GM19238 (cell line): Measurements from ENCODE around the gene COL1A2.

Experiments used
- DNase-seq: peaks from one replicate; pipeline ENCODE4 v3.0.0; 2011; ENCODE audit warnings: low spot score; ENCODE audit not compliant: insufficient read length

Gene COL1A2

DNA sequence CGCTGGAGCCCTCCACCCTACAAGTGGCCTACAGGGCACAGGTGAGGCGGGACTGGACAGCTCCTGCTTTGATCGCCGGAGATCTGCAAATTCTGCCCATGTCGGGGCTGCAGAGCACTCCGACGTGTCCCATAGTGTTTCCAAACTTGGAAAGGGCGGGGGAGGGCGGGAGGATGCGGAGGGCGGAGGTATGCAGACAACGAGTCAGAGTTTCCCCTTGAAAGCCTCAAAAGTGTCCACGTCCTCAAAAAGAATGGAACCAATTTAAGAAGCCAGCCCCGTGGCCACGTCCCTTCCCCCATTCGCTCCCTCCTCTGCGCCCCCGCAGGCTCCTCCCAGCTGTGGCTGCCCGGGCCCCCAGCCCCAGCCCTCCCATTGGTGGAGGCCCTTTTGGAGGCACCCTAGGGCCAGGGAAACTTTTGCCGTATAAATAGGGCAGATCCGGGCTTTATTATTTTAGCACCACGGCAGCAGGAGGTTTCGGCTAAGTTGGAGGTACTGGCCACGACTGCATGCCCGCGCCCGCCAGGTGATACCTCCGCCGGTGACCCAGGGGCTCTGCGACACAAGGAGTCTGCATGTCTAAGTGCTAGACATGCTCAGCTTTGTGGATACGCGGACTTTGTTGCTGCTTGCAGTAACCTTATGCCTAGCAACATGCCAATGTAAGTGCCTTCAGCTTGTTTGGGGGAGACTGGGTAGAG, at the start of gene COL1A2:
COL1A2 (plus strand) TSS at position 459 of the 704 bp plus-strand sequence; CDS start at position 596, 137 bp downstream.
- DNase-seq: no peak

DNA sequence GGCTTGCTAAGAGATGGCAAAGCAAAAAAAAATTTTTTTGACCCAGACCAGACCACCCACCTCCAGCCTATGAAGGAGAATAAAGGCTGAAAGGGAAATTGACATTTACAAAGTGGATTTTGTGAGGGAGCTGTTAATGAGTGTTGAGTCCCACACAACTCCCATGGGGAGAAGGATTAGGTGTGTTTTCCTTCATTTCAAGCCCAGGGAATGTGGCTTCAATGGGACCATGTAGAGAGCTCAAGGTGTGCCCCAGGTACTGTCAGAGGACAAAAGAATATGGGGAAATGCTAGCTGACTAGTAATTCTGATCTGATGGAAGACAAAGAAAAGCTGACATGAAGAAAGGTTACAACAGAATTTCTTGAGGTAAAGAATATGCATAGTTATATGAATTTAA, 48.8 kb upstream of the COL1A2 start:
- DNase-seq: no peak

- no peak for DNase-seq
Observed at GRCh38 chr7:94348142-94348541, 46.6 kb upstream of the COL1A2 start.

DNA sequence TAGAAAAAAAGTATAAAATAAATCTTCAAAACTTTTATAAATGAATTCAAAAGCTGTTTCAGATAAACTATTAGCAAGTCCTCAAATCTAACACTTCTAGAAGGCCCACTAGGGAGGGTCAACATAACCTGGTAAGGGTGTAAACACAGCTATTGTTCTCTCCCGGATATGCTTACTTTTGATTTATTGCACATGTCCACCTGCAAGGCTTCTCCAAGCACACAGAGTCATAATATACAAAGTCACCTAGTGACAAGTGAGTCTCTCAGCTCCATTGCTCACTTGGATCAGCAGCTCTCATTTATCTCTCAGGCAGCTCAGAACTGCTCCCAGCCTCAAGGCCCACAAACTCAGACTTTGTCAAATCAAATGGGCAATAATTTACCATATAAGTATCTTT, 44.0 kb upstream of the COL1A2 start:
- no peak for DNase-seq

DNA sequence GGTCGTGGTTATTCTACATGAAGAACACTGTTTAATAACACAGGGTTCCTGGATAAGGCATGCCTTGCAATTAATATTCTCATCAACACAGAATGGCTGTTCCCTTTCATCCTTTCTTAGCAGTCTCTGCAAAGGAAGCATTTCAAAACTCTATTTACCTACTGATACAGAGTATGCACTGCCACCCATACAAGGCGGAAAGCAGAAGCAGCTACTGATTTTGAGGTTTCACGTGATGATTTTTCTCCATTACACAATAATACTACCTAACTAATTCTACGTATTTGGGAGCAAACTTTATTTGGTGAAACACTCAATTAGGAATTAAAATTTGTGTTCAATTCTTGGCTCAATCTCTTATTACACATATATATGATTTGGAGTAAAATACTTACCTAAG, 43.0 kb upstream of the COL1A2 start:
- no peak for DNase-seq

- DNase-seq: no peak
Observed at GRCh38 chr7:94352887-94353286, 41.8 kb upstream of the COL1A2 start.

- DNase-seq: no peak
Observed at GRCh38 chr7:94354953-94355352, 39.7 kb upstream of the COL1A2 start.

- no peak for DNase-seq
Observed at GRCh38 chr7:94355454-94355853, 39.2 kb upstream of the COL1A2 start.

DNA sequence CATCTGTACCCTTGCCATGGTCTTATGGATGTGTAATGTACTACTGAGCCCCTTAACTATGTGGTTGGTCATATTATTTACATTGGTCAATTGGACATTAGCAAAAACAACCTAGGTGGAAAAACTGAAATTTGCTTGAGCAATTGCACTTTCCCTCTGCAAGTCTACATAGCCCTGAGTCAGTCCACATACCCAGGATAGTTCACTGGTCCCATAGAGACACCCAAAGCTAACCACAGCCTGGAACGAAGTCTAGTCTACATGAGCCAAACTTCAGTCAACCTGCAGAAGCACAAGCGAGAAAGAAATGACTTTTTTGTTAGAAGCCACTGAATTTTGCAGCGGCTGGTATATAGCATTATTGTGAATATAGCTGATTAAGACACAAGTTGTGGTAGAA, 37.6 kb upstream of the COL1A2 start:
- DNase-seq: no peak

DNA sequence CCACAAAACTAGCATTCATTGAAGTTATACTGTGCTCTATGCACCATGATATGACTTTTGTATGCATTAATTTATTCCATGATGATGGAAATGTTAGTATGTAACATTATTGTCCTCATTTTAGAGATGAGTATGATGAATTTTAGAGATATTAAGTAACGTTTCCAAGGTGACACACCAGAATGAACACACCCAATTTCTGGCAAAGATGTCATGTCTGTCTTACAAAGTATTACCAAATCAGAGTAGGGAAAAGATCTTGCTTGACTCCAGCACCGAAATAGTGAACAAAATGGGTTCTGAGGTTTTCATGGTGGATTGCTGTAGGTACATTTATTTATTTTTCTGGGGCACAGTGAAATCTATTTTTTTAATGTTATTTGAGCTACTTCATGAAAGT, 33.8 kb upstream of the COL1A2 start:
- DNase-seq: no peak

GRCh38 chr7:94362276-94362675, 32.4 kb upstream of the COL1A2 start:
- no peak for DNase-seq

GRCh38 chr7:94364816-94365215, 29.9 kb upstream of the COL1A2 start:
- DNase-seq: no peak

DNA sequence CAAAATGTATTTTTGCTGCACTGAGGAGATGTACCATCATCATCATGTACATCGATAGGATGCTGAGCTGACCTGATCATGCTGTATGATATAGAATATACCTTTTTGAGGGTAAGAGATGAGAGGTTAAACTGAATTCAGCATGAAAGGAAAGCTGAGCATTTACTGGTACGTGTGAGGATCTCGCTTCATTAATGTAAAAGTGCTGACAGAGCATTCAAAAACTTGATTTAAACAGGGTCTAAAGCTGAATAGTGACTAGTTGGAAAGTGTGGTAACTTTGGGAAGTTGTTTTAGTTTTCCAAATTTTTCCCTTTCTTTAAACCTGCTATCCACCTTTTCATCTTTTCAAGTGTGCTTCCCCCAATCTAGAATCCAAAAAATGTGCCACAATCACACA, 28.5 kb upstream of the COL1A2 start:
- no peak for DNase-seq

GRCh38 chr7:94366832-94367231, 27.9 kb upstream of the COL1A2 start:
- DNase-seq: no peak

DNA sequence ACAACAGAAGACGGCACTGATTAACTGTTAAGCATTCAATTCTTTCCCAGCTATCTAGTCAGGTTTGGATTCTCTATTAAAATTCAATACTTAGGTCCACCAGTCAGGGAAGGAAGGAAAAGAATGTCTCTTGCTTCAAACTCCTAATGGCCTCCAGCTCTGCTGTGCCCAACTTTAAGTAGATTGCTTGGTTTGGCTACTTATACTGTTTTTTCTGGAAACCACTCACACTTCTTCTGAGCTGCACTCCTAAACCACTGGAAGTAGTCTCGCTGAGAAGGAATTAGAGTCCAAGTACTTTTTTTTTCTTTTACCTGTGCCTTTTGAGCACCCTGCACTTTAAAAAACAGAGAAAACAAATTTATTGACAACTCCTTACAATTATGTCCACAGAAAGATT, 26.7 kb upstream of the COL1A2 start:
- DNase-seq: no peak

- DNase-seq: no peak
Observed at GRCh38 chr7:94368371-94368791, 26.3 kb upstream of the COL1A2 start.

- no peak for DNase-seq
Observed at GRCh38 chr7:94374231-94374630, 20.5 kb upstream of the COL1A2 start.

GRCh38 chr7:94374721-94375566, 19.8 kb upstream of the COL1A2 start:
- no peak for DNase-seq

GRCh38 chr7:94375691-94376090, 19.0 kb upstream of the COL1A2 start:
- no peak for DNase-seq

DNA sequence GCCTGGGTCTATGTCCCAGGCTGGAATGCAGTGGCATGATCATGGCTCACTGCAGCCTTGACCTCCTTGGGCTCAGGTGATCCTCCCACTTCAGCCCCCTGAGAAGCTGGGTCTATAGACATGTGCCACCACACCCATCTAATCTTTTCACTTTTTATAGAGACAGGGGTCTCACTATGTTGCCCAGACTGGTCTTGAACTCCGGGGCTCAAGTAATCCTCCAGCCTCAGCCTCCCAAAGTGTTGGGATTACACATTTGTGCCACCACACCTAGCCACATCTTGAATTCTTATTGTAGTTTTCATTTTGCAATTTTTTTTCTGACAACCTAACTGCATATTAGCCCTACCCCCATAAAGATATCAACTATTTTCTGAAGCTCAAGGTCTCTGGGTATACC, 18.4 kb upstream of the COL1A2 start:
- DNase-seq: no peak

DNA sequence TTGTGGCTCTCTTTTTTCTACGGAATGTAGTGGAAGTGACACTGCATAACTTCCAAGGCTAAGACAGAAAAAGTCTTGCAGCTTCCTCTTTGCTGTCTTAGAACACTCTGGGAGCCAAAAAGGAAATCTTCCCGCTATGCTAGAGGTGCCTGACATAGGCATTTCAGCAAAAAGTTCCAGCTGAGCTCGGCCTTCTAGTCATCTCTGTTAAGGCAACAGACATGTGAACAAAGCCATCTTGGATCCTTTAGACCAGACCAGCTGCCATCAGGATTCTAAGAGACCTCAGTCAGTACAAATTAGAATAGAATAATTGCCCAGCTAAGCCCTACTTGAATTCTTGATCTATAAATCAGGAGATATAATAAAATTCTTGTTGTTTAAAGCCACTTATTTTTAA, 16.3 kb upstream of the COL1A2 start:
- DNase-seq: no peak

DNA sequence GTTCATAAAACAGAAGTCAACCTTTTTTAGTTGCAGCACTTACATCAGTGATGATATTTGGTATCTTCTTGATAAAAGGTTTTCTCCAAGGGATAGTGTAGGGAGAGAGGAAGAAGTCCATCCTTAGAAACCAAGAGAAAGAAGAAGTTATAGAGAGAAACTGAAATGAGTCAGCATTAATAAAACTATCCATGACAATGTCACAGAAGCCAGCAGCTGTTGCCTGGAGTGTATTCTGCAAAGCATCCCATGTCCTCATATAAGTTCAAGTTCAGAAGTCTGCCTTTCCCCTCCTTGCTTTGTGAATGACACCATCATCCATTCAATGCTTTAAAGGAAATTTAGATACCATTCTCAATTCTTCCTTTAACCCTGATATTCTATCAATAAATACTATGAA, 14.4 kb upstream of the COL1A2 start:
- no peak for DNase-seq

DNA sequence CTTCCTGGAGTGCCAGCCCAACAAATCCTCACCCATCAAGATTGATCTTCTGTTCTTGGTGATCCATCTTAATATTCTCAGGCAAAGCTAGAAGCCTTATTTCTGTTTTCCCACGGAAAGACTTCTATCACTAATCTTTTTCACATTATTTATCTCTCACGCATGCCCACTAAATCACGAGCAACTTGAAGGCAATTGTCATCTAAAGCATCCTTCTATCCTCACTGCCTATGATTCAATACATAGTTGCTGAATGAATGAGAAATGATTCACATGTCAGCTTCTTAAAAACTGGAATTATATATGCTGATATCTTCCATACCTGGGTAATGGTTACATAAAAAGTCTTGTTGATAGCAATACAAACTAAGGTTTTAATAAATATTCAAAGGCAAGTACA, 12.6 kb upstream of the COL1A2 start:
- no peak for DNase-seq
